ENCODE data around the gene MRPL58. TPM values are rescaled to one million over a fixed set of nuclear protein-coding genes. Genes with fewer than 3 reads are reported as not detected.
"Not testable (repeated sequence)": the region's sequence is repeated elsewhere in the genome, so short reads cannot be mapped to it uniquely, and the experiment has no call there.

Gene MRPL58
- total RNA-seq, 1 donor from 2014 or later, result 22.2 TPM

DNA sequence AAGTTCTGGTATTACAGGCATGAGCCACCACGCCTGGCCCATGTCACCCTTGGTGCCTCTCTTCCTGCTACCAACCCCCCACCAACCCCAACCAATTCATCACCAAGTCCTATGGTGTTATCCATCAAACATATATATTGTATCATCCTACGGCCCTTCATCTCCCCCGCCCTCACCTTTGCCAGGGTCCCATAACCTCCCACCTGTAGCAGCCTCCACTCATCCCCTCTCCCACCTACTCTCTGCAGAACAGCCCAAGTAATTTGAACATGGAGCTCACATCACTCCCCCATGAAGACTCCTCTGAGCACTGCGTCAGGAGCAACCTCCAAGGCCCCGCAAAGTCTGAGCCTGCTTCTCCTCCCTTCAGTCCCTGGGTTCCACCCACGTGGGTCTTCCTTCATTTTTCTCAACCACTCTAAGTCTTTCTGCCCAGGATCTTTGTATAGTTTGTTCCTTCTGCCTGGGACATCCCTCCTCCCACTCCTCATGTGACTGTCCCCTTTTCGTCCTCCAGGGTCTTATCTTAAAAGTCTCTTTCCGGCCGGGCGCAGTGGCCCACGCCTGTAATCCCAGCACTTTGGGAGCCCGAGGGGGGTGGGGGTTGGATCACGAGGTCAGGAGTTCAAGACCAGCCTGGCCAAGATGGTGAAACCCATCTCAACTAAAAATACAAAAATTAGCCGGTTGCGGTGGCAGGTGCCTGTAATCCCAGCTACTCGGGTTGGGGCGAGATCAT lies 32.9 kb upstream of the MRPL58 start:
- Mint-ChIP-seq H3K27ac (ENCODE audit: unreplicated experiment) (no peak overlapping the region), H3K27me3 (ENCODE audit: unreplicated experiment) (peaks cover 7% of the 10 kb centered on the region), H3K9me3 (ENCODE audit: unreplicated experiment) (peaks cover 17% of the 10 kb centered on the region), H3K4me1 (ENCODE audit: low read depth, unreplicated experiment) (peaks cover 2% of the 10 kb centered on the region), H3K36me3 (ENCODE audit: unreplicated experiment) (no peaks in the 10 kb centered on the region), H3K4me3 (ENCODE audit: unreplicated experiment) (no peak overlapping the region)
- DNase-seq, result no peak
- TF ChIP-seq, protein P1, sequence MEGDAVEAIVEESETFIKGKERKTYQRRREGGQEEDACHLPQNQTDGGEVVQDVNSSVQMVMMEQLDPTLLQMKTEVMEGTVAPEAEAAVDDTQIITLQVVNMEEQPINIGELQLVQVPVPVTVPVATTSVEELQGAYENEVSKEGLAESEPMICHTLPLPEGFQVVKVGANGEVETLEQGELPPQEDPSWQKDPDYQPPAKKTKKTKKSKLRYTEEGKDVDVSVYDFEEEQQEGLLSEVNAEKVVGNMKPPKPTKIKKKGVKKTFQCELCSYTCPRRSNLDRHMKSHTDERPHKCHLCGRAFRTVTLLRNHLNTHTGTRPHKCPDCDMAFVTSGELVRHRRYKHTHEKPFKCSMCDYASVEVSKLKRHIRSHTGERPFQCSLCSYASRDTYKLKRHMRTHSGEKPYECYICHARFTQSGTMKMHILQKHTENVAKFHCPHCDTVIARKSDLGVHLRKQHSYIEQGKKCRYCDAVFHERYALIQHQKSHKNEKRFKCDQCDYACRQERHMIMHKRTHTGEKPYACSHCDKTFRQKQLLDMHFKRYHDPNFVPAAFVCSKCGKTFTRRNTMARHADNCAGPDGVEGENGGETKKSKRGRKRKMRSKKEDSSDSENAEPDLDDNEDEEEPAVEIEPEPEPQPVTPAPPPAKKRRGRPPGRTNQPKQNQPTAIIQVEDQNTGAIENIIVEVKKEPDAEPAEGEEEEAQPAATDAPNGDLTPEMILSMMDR (IDR thresholded peaks at IDR 0.05; ENCODE audit: partially characterized antibody, unreplicated experiment), result no peak

DNA sequence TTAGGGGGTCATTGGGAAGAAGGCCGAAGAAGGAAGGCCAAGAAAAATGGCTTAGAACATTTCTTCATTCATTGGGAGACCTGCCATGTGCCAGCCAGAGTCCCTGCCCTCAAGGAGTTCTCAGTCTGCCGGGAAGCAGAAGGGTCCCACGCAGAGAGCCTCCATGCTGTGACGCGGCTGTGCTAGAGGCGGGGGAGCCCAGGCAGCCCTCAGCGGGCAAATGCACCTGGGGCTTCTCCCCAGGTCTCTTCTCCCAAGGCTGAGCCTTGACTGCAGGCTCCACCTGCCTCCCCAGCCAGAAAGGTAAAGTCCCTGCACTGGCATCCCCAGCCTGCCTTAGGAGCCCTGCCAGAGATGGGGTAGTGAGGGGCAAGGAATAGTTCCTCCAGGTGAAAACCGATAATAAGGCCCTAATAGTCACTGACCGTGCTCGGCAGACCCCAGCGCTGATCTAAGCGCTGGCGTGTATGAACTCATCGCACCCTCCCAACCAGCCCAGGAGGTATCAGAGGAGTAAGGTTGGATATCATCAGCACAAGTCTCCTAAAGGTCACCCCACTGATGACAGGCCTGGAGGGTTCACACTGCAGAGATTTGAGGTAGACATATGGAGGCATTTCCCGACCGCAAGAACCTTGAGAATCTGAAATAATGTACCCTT lies 31.0 kb upstream of the MRPL58 start:
- DNase-seq, result no peak

DNA sequence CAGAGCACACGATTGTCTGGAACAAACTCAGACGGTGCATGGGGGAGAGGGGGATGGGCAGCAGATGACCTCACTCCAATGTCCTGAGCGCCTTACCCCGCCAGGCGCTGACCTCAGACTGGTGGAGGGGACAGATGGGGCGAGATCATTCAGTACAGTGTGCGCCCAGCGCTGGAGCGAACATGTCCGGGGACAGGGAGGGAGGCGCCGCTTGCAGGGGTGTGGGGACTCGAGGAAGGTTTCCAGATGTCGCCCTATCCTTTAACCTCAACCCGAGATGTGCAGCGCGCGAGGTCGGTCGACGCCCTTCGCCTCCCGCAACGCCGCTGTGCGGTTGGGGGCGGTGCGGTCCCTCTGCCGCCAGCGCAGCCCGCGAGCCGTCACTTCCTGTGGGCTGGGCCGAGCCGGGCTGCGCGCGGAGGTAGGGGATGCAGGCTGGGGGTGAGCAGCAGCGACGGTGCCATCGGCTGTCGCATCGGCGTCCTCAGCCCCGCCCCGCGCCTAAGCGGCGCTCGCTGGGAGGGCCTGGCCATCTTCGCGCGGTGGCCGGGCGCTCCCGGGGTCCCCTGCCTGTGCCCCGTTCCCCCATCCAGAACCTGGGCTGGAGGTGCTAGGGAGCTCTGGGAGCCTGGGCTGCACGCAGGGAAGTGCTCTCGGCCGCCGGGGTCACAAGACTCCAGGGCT lies 30.3 kb upstream of the MRPL58 start:
- peaks cover 2% of the 10 kb centered on the region for H3K4me1 Mint-ChIP-seq (ENCODE audit: low read depth, unreplicated experiment)
- peaks cover 8% of the 10 kb centered on the region for H3K27me3 Mint-ChIP-seq (ENCODE audit: unreplicated experiment)
- H3K36me3 Mint-ChIP-seq (ENCODE audit: unreplicated experiment), result no peaks in the 10 kb centered on the region
- peak overlapping the region; percentile 86 for H3K4me3 Mint-ChIP-seq (ENCODE audit: unreplicated experiment)
- H3K9me3 Mint-ChIP-seq (ENCODE audit: unreplicated experiment), result peaks cover 20% of the 10 kb centered on the region
- TF ChIP-seq, protein P1 (IDR thresholded peaks at IDR 0.05; ENCODE audit: partially characterized antibody, unreplicated experiment), result peak; percentile 5
- H3K27ac Mint-ChIP-seq (ENCODE audit: unreplicated experiment), result peak overlapping the region; percentile 99
- DNase-seq, result peak; percentile 97

More for the DNA sequence above, 31.0 kb upstream of the MRPL58 start:
- Mint-ChIP-seq H3K27me3 (ENCODE audit: unreplicated experiment) (peaks cover 7% of the 10 kb centered on the region), H3K36me3 (ENCODE audit: unreplicated experiment) (no peaks in the 10 kb centered on the region), H3K9me3 (ENCODE audit: unreplicated experiment) (peaks cover 17% of the 10 kb centered on the region), H3K4me3 (ENCODE audit: unreplicated experiment) (peak overlapping the region; percentile 84), H3K27ac (ENCODE audit: unreplicated experiment) (peak overlapping the region; percentile 99), H3K4me1 (ENCODE audit: low read depth, unreplicated experiment) (peaks cover 2% of the 10 kb centered on the region)
- TF ChIP-seq, protein P1 (IDR thresholded peaks at IDR 0.05; ENCODE audit: partially characterized antibody, unreplicated experiment), result no peak

DNA sequence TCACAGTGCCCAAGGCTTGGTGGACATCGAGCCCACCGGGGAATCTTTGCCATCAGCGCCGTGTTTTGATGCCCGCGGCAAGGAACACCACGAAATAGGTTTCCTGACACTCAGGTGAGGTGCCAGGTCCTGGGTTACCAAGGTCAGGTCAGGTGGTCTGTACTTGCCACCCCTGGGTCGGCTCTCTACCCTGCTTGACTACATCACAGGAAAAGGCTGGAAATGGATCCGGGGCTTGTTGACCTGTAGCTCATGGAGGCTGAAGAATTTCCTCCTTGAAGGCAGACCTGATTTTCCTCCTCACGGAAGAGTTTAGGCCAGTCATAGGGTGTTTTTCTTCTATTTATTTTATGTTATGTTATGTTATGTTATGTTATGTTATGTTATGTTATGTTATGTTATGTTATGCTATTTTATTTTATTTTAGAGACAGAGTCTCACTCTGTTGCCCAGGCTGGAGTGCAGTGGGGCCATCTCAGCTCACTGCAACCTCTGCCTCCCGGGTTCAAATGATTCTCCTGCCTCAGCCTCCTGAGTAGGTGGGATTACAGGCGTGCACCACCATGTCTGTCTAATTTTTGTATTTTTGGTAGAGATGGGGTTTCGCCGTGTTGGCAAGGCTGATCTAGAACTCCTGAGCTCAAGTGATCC lies 29.7 kb upstream of the MRPL58 start:
- not testable (repeated sequence) for DNase-seq; H3K4me1 Mint-ChIP-seq (ENCODE audit: low read depth, unreplicated experiment); H3K27me3 Mint-ChIP-seq (ENCODE audit: unreplicated experiment); H3K36me3 Mint-ChIP-seq (ENCODE audit: unreplicated experiment)
- peak overlapping the region; percentile 86 for H3K4me3 Mint-ChIP-seq (ENCODE audit: unreplicated experiment)
- peak overlapping the region; percentile 99 for H3K27ac Mint-ChIP-seq (ENCODE audit: unreplicated experiment)
- H3K9me3 Mint-ChIP-seq (ENCODE audit: unreplicated experiment), result peaks cover 22% of the 10 kb centered on the region

DNA sequence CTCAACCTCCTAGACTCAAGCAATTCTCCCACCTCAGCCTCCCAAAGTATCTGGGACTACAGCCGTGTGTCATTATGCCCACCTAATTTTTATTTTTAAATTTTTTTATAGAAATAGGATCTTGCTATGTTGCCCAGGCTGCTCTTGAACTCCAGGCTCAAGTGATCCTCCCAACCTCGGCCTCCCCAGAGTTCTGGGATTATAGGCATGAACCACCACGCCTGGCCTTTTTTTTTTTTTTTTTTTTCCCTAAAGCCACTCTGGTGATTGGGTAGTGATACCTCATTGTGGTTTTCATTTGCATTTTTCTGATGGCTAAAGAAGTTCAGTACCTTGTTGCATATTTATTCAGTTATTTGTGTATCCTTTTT lies 26.3 kb upstream of the MRPL58 start:
- no peak for DNase-seq
- no peaks in the 10 kb centered on the region for H3K36me3 Mint-ChIP-seq (ENCODE audit: unreplicated experiment)
- peaks cover 16% of the 10 kb centered on the region for H3K9me3 Mint-ChIP-seq (ENCODE audit: unreplicated experiment)
- H3K27me3 Mint-ChIP-seq (ENCODE audit: unreplicated experiment), result peaks cover 16% of the 10 kb centered on the region
- no peak overlapping the region for H3K27ac Mint-ChIP-seq (ENCODE audit: unreplicated experiment)
- peaks cover 12% of the 10 kb centered on the region for H3K4me1 Mint-ChIP-seq (ENCODE audit: low read depth, unreplicated experiment)
- H3K4me3 Mint-ChIP-seq (ENCODE audit: unreplicated experiment), result peak overlapping the region; percentile 89
- TF ChIP-seq, protein P1 (IDR thresholded peaks at IDR 0.05; ENCODE audit: partially characterized antibody, unreplicated experiment), result no peak
